HepG2 (cell line): ENCODE results near the gene CCNL1. TPM values are rescaled to one million over a fixed set of nuclear protein-coding genes. Genes with fewer than 3 reads are reported as not detected.

Experiments used
- ATAC-seq: fragments of 200-7000 bp; cut with Tn5 transposase; 3 replicates; pipeline ENCODE4 v1.9.1; 2020; ENCODE audit warnings: mild to moderate bottlenecking, moderate library complexity
- BruUV-seq: library from RNA; stranded (reverse); fragments of 400-500 nt; replicated peaks from 2 replicates; lab custom pipeline; 2021; lab: Mats Ljungman, UMichigan
- CTCF ChIA-PET: fragments of 300-600 bp; formaldehyde crosslinking; extraction: SDS; loops from one replicate; lab custom pipeline; 2021; ENCODE audit warnings: low total read pairs, inconsistent platforms, low intra/inter-chr PET ratio; lab: Yijun Ruan, JAX
- POLR2A ChIA-PET: fragments of 350-600 bp; sonication (Branson Sonifier 250); formaldehyde crosslinking; loops from one replicate; lab custom pipeline; 2020; ENCODE audit warnings: antibody characterized with exemption, inconsistent platforms; lab: Yijun Ruan, JAX
- DNase-seq: peaks from one replicate; pipeline ENCODE4 v3.0.0-alpha.2; 2015; ENCODE audit warnings: low spot score
- FAIRE-seq: peaks from 3 replicates; lab custom pipeline; 2011; peaks lifted over from hg19 to GRCh38; lab: Jason Lieb, UNC
- H2AFZ ChIP-seq: one replicate; pipeline ENCODE4 v1.6.1; 2011; ENCODE audit warnings: low read length, inconsistent platforms
- H3K27ac ChIP-seq: fragments of 300-600 bp; 3 replicates; pipeline ENCODE4 v1.8.0; 2011; ENCODE audit warnings: mixed run types, mild to moderate bottlenecking, mixed read lengths, low read length, inconsistent platforms; ENCODE audit not compliant: insufficient read depth; ENCODE audit errors: extremely low read length
- H3K27me3 ChIP-seq, 2 experiments: fragments of 200-600 bp in 1 of 2; 2 replicates in 1 of 2; 3 replicates in 1 of 2; pipeline versions ENCODE4 v1.6.0 to v1.8.0; 2011; ENCODE audit warnings: low read length in 2 of 2, mild to moderate bottlenecking in 2 of 2, moderate library complexity in 2 of 2, inconsistent platforms in 1 of 2; ENCODE audit not compliant: insufficient read depth in 2 of 2, control insufficient read depth in 1 of 2
- H3K36me3 ChIP-seq, 2 experiments: fragments of 200-600 bp in 1 of 2; replicated peaks in 1 of 2; 2 replicates in 1 of 2; 3 replicates in 1 of 2; pipeline versions ENCODE4 v1.5.1 to v1.8.0; 2011; ENCODE audit warnings: low read length in 2 of 2, inconsistent platforms in 1 of 2; ENCODE audit not compliant: insufficient read depth in 2 of 2, control insufficient read depth in 1 of 2
- H3K4me1 ChIP-seq: 2 replicates; pipeline ENCODE4 v1.5.1; 2012; ENCODE audit warnings: low read length, inconsistent platforms; ENCODE audit not compliant: insufficient read depth
- H3K4me2 ChIP-seq: 2 replicates; pipeline ENCODE4 v1.6.0; 2011; ENCODE audit warnings: low read depth, low read length, inconsistent platforms
- H3K4me3 ChIP-seq, 3 experiments: fragments of 200-600 bp in 1 of 3; sonication (generic), shearing (Covaris generic) in 1 of 3; replicated peaks in 1 of 3; 2 replicates each; pipeline ENCODE4 v1.5.1; 2011 to 2016; ENCODE audit warnings: low read length in 3 of 3, inconsistent platforms in 2 of 3, low read depth in 2 of 3, mild to moderate bottlenecking in 2 of 3, control low read depth in 1 of 3, mixed read lengths in 1 of 3; ENCODE audit not compliant: insufficient read depth in 1 of 3
- H3K79me2 ChIP-seq: one replicate; pipeline ENCODE4 v1.6.1; 2011; ENCODE audit warnings: low read length, inconsistent platforms; ENCODE audit not compliant: insufficient read depth
- H3K9ac ChIP-seq: 2 replicates; pipeline ENCODE4 v1.6.0; 2011; ENCODE audit warnings: mild to moderate bottlenecking, low read depth, low read length, inconsistent platforms; ENCODE audit not compliant: insufficient read depth
- H3K9me3 ChIP-seq: 2 replicates; pipeline ENCODE4 v1.5.1; 2012; ENCODE audit warnings: mild to moderate bottlenecking, low read length
- H4K20me1 ChIP-seq: 2 replicates; pipeline ENCODE4 v1.6.0; 2011; ENCODE audit warnings: inconsistent platforms, mild to moderate bottlenecking, low read length, moderate library complexity; ENCODE audit not compliant: insufficient read depth
- ERF ChIP-seq: IDR thresholded peaks from 2 replicates; pipeline ENCODE4 v1.6.1; 2018; ENCODE audit warnings: missing biosample characterization, missing genetic modification reagents
- GABPB1 ChIP-seq: IDR thresholded peaks from 2 replicates; pipeline ENCODE4 v1.6.1; 2016; ENCODE audit warnings: mild to moderate bottlenecking, missing genetic modification reagents, moderate library complexity, missing compliant biosample characterization
- NRL ChIP-seq: sonication (generic); formaldehyde crosslinking; IDR thresholded peaks from 2 replicates; pipeline ENCODE4 v1.5.0; 2020; ENCODE audit warnings: missing genetic modification reagents, mild to moderate bottlenecking, moderate library complexity, borderline replicate concordance
- PHF5A ChIP-seq: IDR thresholded peaks from one replicate; pipeline ENCODE4 v1.6.1; 2018; ENCODE audit warnings: low read depth, missing genetic modification reagents; ENCODE audit not compliant: unreplicated experiment
- ZNF121 ChIP-seq: sonication (generic); formaldehyde crosslinking; IDR thresholded peaks from 2 replicates; pipeline ENCODE4 v1.5.0; 2020; ENCODE audit warnings: mild to moderate bottlenecking, missing genetic modification reagents
- ZNF629 ChIP-seq: sonication (generic); formaldehyde crosslinking; conservative IDR thresholded peaks from 2 replicates; pipeline ENCODE4 v1.5.0; 2020; ENCODE audit warnings: missing genetic modification reagents
- ZNF850 ChIP-seq: sonication (generic); formaldehyde crosslinking; conservative IDR thresholded peaks from 2 replicates; pipeline ENCODE4 v1.9.0; 2021; ENCODE audit warnings: mild to moderate bottlenecking, missing genetic modification reagents
- WGBS: methylation state at CpG from one replicate; pipeline ENCODE4 v1.1.6; 2017; ENCODE audit warnings: low lambda C conversion rate; 5-methylcytosine and 5-hydroxymethylcytosine counted together
- in situ Hi-C: cut with HindIII; loops from 2 replicates; pipeline ENCODE4 v1.10.0; 2017; ENCODE audit warnings: low pct_unique_long_range_greater_than_20kb; ENCODE audit not compliant: extremely low pct_ligation_motif_present
- intact Hi-C: fragments of 100-400 bp; cut with micrococcal nuclease; formaldehyde crosslinking; loops from one replicate; pipeline ENCODE4 v1.10.0; 2022; ENCODE audit not compliant: unreplicated experiment
- polyA plus RNA-seq, 8 experiments: library from polyadenylated mRNA; depleted of rRNA in 3 of 8; stranded (reverse) in 7 of 8; unstranded in 1 of 8; fragments of >200 nt; fragmentation: Illumina TruSeq in 4 of 8; extraction: Trizol in 4 of 8; gene quantifications; 2 replicates each; pipeline versions ENCODE4 v1.2.1 to v1.2.3, GENCODE V29; 2011 to 2016; ENCODE audit warnings: low read depth in 4 of 8, missing spikeins in 1 of 8, mixed read lengths in 1 of 8; ENCODE audit not compliant: insufficient read depth in 1 of 8
- total RNA-seq, 5 experiments: library from RNA; depleted of rRNA; stranded (reverse); fragments of >200 nt; fragmentation: Illumina TruSeq; extraction: Trizol; gene quantifications; 2 replicates each; pipeline ENCODE4 v1.2.3, GENCODE V29; 2016; ENCODE audit warnings: low read depth in 1 of 5
- TF ChIP-seq, protein P1 (sequence below): sonication (generic); formaldehyde crosslinking; IDR thresholded peaks from 2 replicates; pipeline ENCODE4 v1.5.1; 2020; ENCODE audit warnings: mild to moderate bottlenecking, missing genetic modification reagents, moderate library complexity
- TF ChIP-seq, protein P2 (sequence below): sonication (generic); formaldehyde crosslinking; IDR thresholded peaks from 2 replicates; pipeline ENCODE4 v1.8.0; 2022; ENCODE audit warnings: mild to moderate bottlenecking, missing genetic modification reagents; ENCODE audit not compliant: insufficient replicate concordance

The CCNL1 gene
- total and polyA plus RNA-seq, 2 of the 13 experiments (the other 11 are each of a cell fraction or from before 2014, with no cell fraction given) = 151 to 303 TPM

GRCh38 chr3:157115069-157116006 is 44.6 kb downstream of the CCNL1 start:
- no peak for ATAC-seq
- no TSS peak for BruUV-seq
- no peak for DNase-seq
- CTCF ChIA-PET = no interaction called here
- intact Hi-C loops (no loop called here), in situ Hi-C loops (no loop called here)
- FAIRE-seq = no peak
- no peaks in the 10 kb centered on the region for H3K36me3 ChIP-seq
- H3K9me3 ChIP-seq = no peaks in the 10 kb centered on the region
- TF ChIP-seq ZNF629 (CRISPR knock-in tag) (0 out of 2 replicates have a peak, but pooled peaks have one; percentile 39), ERF (CRISPR knock-in tag) (no peak), PHF5A (CRISPR knock-in tag) (no peak)
- H3K4me3 ChIP-seq = no peak overlapping the region
- POLR2A ChIA-PET = interaction anchor here (1.5 to 14.4 kb wide), 5 partner anchors 13 to 45 kb away, joined by 4 to 166 read pairs (median 10); partner anchors contain the start of gene CCNL1
- 70% methylated on average over 10 of the region's 10 CpGs for WGBS
- no peaks in the 10 kb centered on the region for H3K79me2 ChIP-seq
- no peak overlapping the region for H3K9ac ChIP-seq
- no peak overlapping the region for H2AFZ ChIP-seq
- no peak overlapping the region for H3K27ac ChIP-seq
- H3K4me1 ChIP-seq = peaks cover 55% of the 10 kb centered on the region
- no peak overlapping the region for H3K4me2 ChIP-seq
- no peaks in the 10 kb centered on the region for H4K20me1 ChIP-seq
- H3K27me3 ChIP-seq = no peaks in the 10 kb centered on the region

GRCh38 chr3:157113832-157114505 is 46.0 kb downstream of the CCNL1 start:
- Histone ChIP-seq H3K4me1 (peaks cover 42% of the 10 kb centered on the region), H3K36me3 (no peaks in the 10 kb centered on the region), H3K9ac (no peak overlapping the region), H3K9me3 (no peaks in the 10 kb centered on the region), H3K27me3 (no peaks in the 10 kb centered on the region), H3K4me3 (no peak overlapping the region), H4K20me1 (no peaks in the 10 kb centered on the region), H3K27ac (no peak overlapping the region), H2AFZ (no peak overlapping the region), H3K79me2 (no peaks in the 10 kb centered on the region), H3K4me2 (no peak overlapping the region)
- no TSS peak for BruUV-seq
- in situ Hi-C loops (no loop called here), intact Hi-C loops (no loop called here)
- no peak for FAIRE-seq
- WGBS = 79% methylated on average over 3 of the region's 3 CpGs
- TF ChIP-seq GABPB1 (CRISPR knock-in tag) (no peak), ZNF850 (CRISPR knock-in tag) (no peak), NRL (no peak), ZNF121 (CRISPR knock-in tag) (no peak)
- TF ChIP-seq, protein P1, sequence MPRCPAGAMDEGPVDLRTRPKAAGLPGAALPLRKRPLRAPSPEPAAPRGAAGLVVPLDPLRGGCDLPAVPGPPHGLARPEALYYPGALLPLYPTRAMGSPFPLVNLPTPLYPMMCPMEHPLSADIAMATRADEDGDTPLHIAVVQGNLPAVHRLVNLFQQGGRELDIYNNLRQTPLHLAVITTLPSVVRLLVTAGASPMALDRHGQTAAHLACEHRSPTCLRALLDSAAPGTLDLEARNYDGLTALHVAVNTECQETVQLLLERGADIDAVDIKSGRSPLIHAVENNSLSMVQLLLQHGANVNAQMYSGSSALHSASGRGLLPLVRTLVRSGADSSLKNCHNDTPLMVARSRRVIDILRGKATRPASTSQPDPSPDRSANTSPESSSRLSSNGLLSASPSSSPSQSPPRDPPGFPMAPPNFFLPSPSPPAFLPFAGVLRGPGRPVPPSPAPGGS (CRISPR knock-in tag) = no peak
- TF ChIP-seq, protein P2, sequence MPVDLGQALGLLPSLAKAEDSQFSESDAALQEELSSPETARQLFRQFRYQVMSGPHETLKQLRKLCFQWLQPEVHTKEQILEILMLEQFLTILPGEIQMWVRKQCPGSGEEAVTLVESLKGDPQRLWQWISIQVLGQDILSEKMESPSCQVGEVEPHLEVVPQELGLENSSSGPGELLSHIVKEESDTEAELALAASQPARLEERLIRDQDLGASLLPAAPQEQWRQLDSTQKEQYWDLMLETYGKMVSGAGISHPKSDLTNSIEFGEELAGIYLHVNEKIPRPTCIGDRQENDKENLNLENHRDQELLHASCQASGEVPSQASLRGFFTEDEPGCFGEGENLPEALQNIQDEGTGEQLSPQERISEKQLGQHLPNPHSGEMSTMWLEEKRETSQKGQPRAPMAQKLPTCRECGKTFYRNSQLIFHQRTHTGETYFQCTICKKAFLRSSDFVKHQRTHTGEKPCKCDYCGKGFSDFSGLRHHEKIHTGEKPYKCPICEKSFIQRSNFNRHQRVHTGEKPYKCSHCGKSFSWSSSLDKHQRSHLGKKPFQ (CRISPR knock-in tag) = no peak
- no peak for DNase-seq
- peak; percentile 70 for ATAC-seq
- ChIA-PET CTCF (no interaction called here), POLR2A (interaction anchor here (2.7 to 14.4 kb wide), 3 partner anchors 14 to 26 kb away, joined by 10 to 166 read pairs (median 32); no protein-coding TSS in a partner anchor)
